A172 (cell line): ENCODE results near the gene FBXO42. TPM values are rescaled to one million over a fixed set of nuclear protein-coding genes. Genes with fewer than 3 reads are reported as not detected.
A peak's percentile ranks its signal among the peaks of the same experiment; 100 is the strongest.

Source experiments
- DNase-seq: peaks from one replicate; pipeline ENCODE4 v3.0.0-alpha.2; 2015; ENCODE audit warnings: low spot score
- total RNA-seq: library from RNA; depleted of rRNA; stranded (reverse); fragments of >200 nt; shearing (Covaris generic); gene quantifications from 2 replicates; pipeline ENCODE4 v1.2.3, GENCODE V29; 2014; rRNA removed

FBXO42 gene
- total RNA-seq: 6.4 and 13.9 TPM in 2 replicates

- peak; percentile 52 for DNase-seq
These were observed at the start of gene FBXO42 for GRCh38 chr1:16351994-16352841. Gene FBXO42, minus strand, starts transcription at chr1:16352480. Its CDS starts 37,062 bp downstream, at chr1:16315418.

- DNase-seq: no peak
These were observed 46.2 kb upstream of the FBXO42 start for GRCh38 chr1:16398371-16398953.

- DNase-seq: no peak
These were observed 44.8 kb upstream of the FBXO42 start for GRCh38 chr1:16397120-16397519.

GRCh38 chr1:16396591-16396990, 44.3 kb upstream of the FBXO42 start:
- DNase-seq: peak; percentile 53

- no peak for DNase-seq
These were observed 42.7 kb upstream of the FBXO42 start for GRCh38 chr1:16394977-16395376.

- DNase-seq: no peak
These were observed 41.6 kb upstream of the FBXO42 start for GRCh38 chr1:16393570-16394521.

GRCh38 chr1:16392740-16393569, 40.7 kb upstream of the FBXO42 start:
- DNase-seq: no peak

GRCh38 chr1:16391411-16391810, 39.1 kb upstream of the FBXO42 start:
- no peak for DNase-seq

- DNase-seq: no peak
These were observed 35.2 kb upstream of the FBXO42 start for GRCh38 chr1:16387201-16388188.

- peak; percentile 90 for DNase-seq
These were observed 34.3 kb upstream of the FBXO42 start for GRCh38 chr1:16386454-16387113.

GRCh38 chr1:16385659-16386453, 33.6 kb upstream of the FBXO42 start:
- no peak for DNase-seq

- peak; percentile 52 for DNase-seq
These were observed 31.6 kb upstream of the FBXO42 start for GRCh38 chr1:16383888-16384287.

GRCh38 chr1:16380868-16381267, 28.6 kb upstream of the FBXO42 start:
- DNase-seq: no peak

GRCh38 chr1:16378443-16378842, 26.2 kb upstream of the FBXO42 start:
- DNase-seq: no peak

- no peak for DNase-seq
These were observed 24.7 kb upstream of the FBXO42 start for GRCh38 chr1:16376971-16377370.

GRCh38 chr1:16375521-16376340, 23.5 kb upstream of the FBXO42 start:
- peak; percentile 82 for DNase-seq

GRCh38 chr1:16374266-16374665, 22.0 kb upstream of the FBXO42 start:
- no peak for DNase-seq
